Activated CD4-positive, alpha-beta T cell treated with anti-CD3 and anti-CD28 coated beads, Interleukin-2, amount 50 U/mL, for 4 hours (primary cell): ENCODE measurements around the gene SMR3B.

ENCODE experiments used
- DNase-seq, 2 experiments: peaks; one replicate each; pipeline ENCODE4 v3.0.0-alpha.2; 2020

The SMR3B gene

GRCh38 chr4:70382691-70383181 lies at the start of gene SMR3B:
Gene SMR3B (plus strand): TSS chr4:70383131. CDS start chr4:70384511, 1,380 bp downstream.
- no peak for DNase-seq

GRCh38 chr4:70334681-70335080 lies 48.2 kb upstream of the SMR3B start, which contains the start of gene CABS1:
Gene CABS1 (plus strand): TSS chr4:70334981. CDS start chr4:70335040, 59 bp downstream.
- DNase-seq, result no peak

GRCh38 chr4:70336043-70336442 lies 46.9 kb upstream of the SMR3B start:
- no peak for DNase-seq

GRCh38 chr4:70337886-70338420 lies 45.0 kb upstream of the SMR3B start:
- DNase-seq, result no peak

GRCh38 chr4:70356185-70356584 lies 26.7 kb upstream of the SMR3B start:
- DNase-seq, result no peak

- DNase-seq, result no peak
Observed at GRCh38 chr4:70359115-70359661, 23.7 kb upstream of the SMR3B start.

- DNase-seq, result no peak
Observed at GRCh38 chr4:70360460-70360859, 22.5 kb upstream of the SMR3B start, which contains the start of gene SMR3A. Gene SMR3A (plus strand): TSS chr4:70360760. CDS start chr4:70362116, 1,356 bp downstream.

- no peak for DNase-seq
Observed at GRCh38 chr4:70364002-70364401, 18.9 kb upstream of the SMR3B start.

GRCh38 chr4:70365479-70365878 lies 17.5 kb upstream of the SMR3B start:
- no peak for DNase-seq

- no peak for DNase-seq
Observed at GRCh38 chr4:70367813-70368212, 15.1 kb upstream of the SMR3B start.

- DNase-seq, result no peak
Observed at GRCh38 chr4:70371987-70372386, 10.9 kb upstream of the SMR3B start.

- DNase-seq, result no peak
Observed at GRCh38 chr4:70372760-70373159, 10.2 kb upstream of the SMR3B start.

GRCh38 chr4:70380578-70380977 lies 2.4 kb upstream of the SMR3B start:
- no peak for DNase-seq

- DNase-seq, result no peak
Observed at GRCh38 chr4:70392057-70392776, 9.3 kb downstream of the SMR3B start.

GRCh38 chr4:70397580-70397979 lies 14.6 kb downstream of the SMR3B start, which contains the start of gene OPRPN:
Gene OPRPN (plus strand): TSS chr4:70397940. CDS start chr4:70399286, 1,346 bp downstream.
- DNase-seq, result no peak

GRCh38 chr4:70399319-70399718 lies 16.4 kb downstream of the SMR3B start:
- DNase-seq, result no peak

- no peak for DNase-seq
Observed at GRCh38 chr4:70402762-70403161, 19.8 kb downstream of the SMR3B start.

- DNase-seq, result no peak
Observed at GRCh38 chr4:70405765-70406164, 22.8 kb downstream of the SMR3B start.

GRCh38 chr4:70425306-70425705 lies 42.4 kb downstream of the SMR3B start:
- DNase-seq, result no peak

- no peak for DNase-seq
Observed at GRCh38 chr4:70426789-70427188, 43.9 kb downstream of the SMR3B start.

- no peak for DNase-seq
Observed at GRCh38 chr4:70437197-70437596, 54.3 kb downstream of the SMR3B start.
